ENCODE measurements around the gene UBE2G1. TPM values are rescaled to one million over a fixed set of nuclear protein-coding genes. Genes with fewer than 3 reads are reported as not detected.

The UBE2G1 gene
- total and polyA plus RNA-seq, 7 donors: 54.6 to 239 (median 152) TPM

GRCh38 chr17:4389079-4389478 is 22.6 kb upstream of the UBE2G1 start:
- no peaks in the 10 kb centered on the region for H3K27me3 ChIP-seq (ENCODE audit: insufficient read depth in 3 of 3, low read length in 2 of 3)
- 71 to 80% (median 76%) methylated on average over 8 of the region's 8 CpGs for WGBS, 3 donors
- H3K4me1 ChIP-seq: no peaks in the 10 kb centered on the region
- H3K9me3 ChIP-seq: no peaks in the 10 kb centered on the region
- intact Hi-C loops (cut with DNase I): no loop called here
- no peaks in the 10 kb centered on the region for H3K36me3 ChIP-seq (ENCODE audit: insufficient read depth in 1 of 2, low read depth in 1 of 2)
- H3K4me3 ChIP-seq: no peak overlapping the region
- TF ChIP-seq CTCF (IDR thresholded peaks at IDR 0.05): no peak
- no peak for ATAC-seq
- no peak for DNase-seq
- no peak overlapping the region for H3K27ac ChIP-seq

- ATAC-seq (no peak), DNase-seq (no peak)
- Histone ChIP-seq H3K36me3 (ENCODE audit: insufficient read depth in 1 of 2, low read depth in 1 of 2) (no peaks in the 10 kb centered on the region), H3K4me3 (no peak overlapping the region), H3K27me3 (ENCODE audit: insufficient read depth in 3 of 3, low read length in 2 of 3) (no peaks in the 10 kb centered on the region), H3K27ac (no peak overlapping the region), H3K9me3 (no peaks in the 10 kb centered on the region), H3K4me1 (no peaks in the 10 kb centered on the region)
- no peak for TF ChIP-seq CTCF (IDR thresholded peaks at IDR 0.05)
- intact Hi-C loops (cut with DNase I): no loop called here
- WGBS, 3 donors: 89 to 93% (median 92%) methylated on average over 5 of the region's 5 CpGs
Measured at GRCh38 chr17:4387137-4387536, 20.7 kb upstream of the UBE2G1 start.

GRCh38 chr17:4386406-4386805 is 19.9 kb upstream of the UBE2G1 start:
- DNase-seq: no peak
- no peak for TF ChIP-seq CTCF (IDR thresholded peaks at IDR 0.05)
- intact Hi-C loops (cut with DNase I): no loop called here
- no peaks in the 10 kb centered on the region for H3K27me3 ChIP-seq (ENCODE audit: insufficient read depth in 3 of 3, low read length in 2 of 3)
- peaks cover 3% of the 10 kb centered on the region for H3K4me1 ChIP-seq
- WGBS, 3 donors: 81 to 89% (median 84%) methylated on average over 2 of the region's 2 CpGs
- H3K4me3 ChIP-seq: no peak overlapping the region
- no peaks in the 10 kb centered on the region for H3K36me3 ChIP-seq (ENCODE audit: insufficient read depth in 1 of 2, low read depth in 1 of 2)
- H3K9me3 ChIP-seq: no peaks in the 10 kb centered on the region
- no peak for ATAC-seq
- H3K27ac ChIP-seq: no peak overlapping the region

GRCh38 chr17:4381690-4382671 is 15.5 kb upstream of the UBE2G1 start:
- DNase-seq: no peak
- intact Hi-C loops (cut with DNase I): no loop called here
- ATAC-seq: peak in 2 of 4 donors; percentile 27 to 40
- Histone ChIP-seq H3K27ac (peak overlapping the region; percentile 63), H3K27me3 (ENCODE audit: insufficient read depth in 3 of 3, low read length in 2 of 3) (no peaks in the 10 kb centered on the region), H3K9me3 (no peaks in the 10 kb centered on the region), H3K36me3 (ENCODE audit: insufficient read depth in 1 of 2, low read depth in 1 of 2) (no peaks in the 10 kb centered on the region), H3K4me1 (peaks cover 3% of the 10 kb centered on the region), H3K4me3 (no peak overlapping the region)
- TF ChIP-seq CTCF (IDR thresholded peaks at IDR 0.05): no peak
- WGBS, 3 donors: 67 to 85% (median 68%) methylated on average over 6 to 7 of the region's 7 CpGs

Data from psoas muscle (tissue), 8 donors.